PC-9 (cell line): Measurements from ENCODE around the gene ADAMTS8. TPM values are rescaled to one million over a fixed set of nuclear protein-coding genes. Genes with fewer than 3 reads are reported as not detected.

Experiments
- BruUV-seq: library from RNA; stranded (reverse); fragments of 400-500 nt; replicated peaks from 2 replicates; lab custom pipeline; 2021; lab: Mats Ljungman, UMichigan
- CTCF ChIA-PET: fragments of 300-600 bp; sonication (Branson Sonifier 250); formaldehyde crosslinking; loops from one replicate; lab custom pipeline; 2022; ENCODE audit warnings: antibody characterized with exemption; lab: Charles Lee
- POLR2A ChIA-PET: fragments of 300-600 bp; sonication (Branson Sonifier 250); formaldehyde crosslinking; loops from one replicate; lab custom pipeline; 2022; ENCODE audit warnings: antibody characterized with exemption; ENCODE audit not compliant: unreplicated experiment; lab: Charles Lee
- DNase-seq, 2 experiments: peaks; one replicate each; pipeline versions ENCODE4 v3.0.0 to v3.0.0-alpha.2; 2015 to 2022; ENCODE audit warnings: mixed read lengths in 1 of 2
- H2AFZ ChIP-seq: fragments of 200-600 bp; sonication (generic); 2 replicates; pipeline ENCODE4 v1.8.1; 2017; ENCODE audit warnings: antibody characterized with exemption
- H3F3A ChIP-seq: fragments of 200-600 bp; sonication (generic); 2 replicates; pipeline ENCODE4 v1.8.1; 2017; ENCODE audit warnings: antibody characterized with exemption, mild to moderate bottlenecking, low read depth; ENCODE audit not compliant: insufficient read depth
- H3K27ac ChIP-seq: fragments of 200-600 bp; sonication (generic); 2 replicates; pipeline ENCODE4 v1.6.1; 2016; ENCODE audit warnings: mixed run types
- H3K27me3 ChIP-seq: fragments of 200-600 bp; sonication (generic); 2 replicates; pipeline ENCODE4 v1.6.1; 2016; ENCODE audit warnings: low read depth, mixed run types; ENCODE audit not compliant: insufficient read depth
- H3K36me3 ChIP-seq: fragments of 200-600 bp; sonication (generic); 2 replicates; pipeline ENCODE4 v1.6.1; 2016; ENCODE audit warnings: low read depth, mixed run types
- H3K4me1 ChIP-seq: fragments of 200-600 bp; sonication (generic); replicated peaks from 2 replicates; pipeline ENCODE4 v1.6.1; 2016; ENCODE audit warnings: mixed run types; ENCODE audit not compliant: insufficient read depth
- H3K4me2 ChIP-seq: fragments of 200-600 bp; sonication (generic); 2 replicates; pipeline ENCODE4 v1.6.1; 2017; ENCODE audit warnings: mixed run types
- H3K4me3 ChIP-seq: fragments of 200-600 bp; sonication (generic); 2 replicates; pipeline ENCODE4 v1.6.1; 2016; ENCODE audit warnings: mixed run types
- H3K79me2 ChIP-seq: fragments of 200-600 bp; sonication (generic); 2 replicates; pipeline ENCODE4 v1.6.1; 2017; ENCODE audit warnings: low read depth, mixed run types
- H3K9me2 ChIP-seq: fragments of 200-600 bp; sonication (generic); 2 replicates; pipeline ENCODE4 v1.8.1; 2017; ENCODE audit warnings: mild to moderate bottlenecking; ENCODE audit not compliant: insufficient read depth
- H3K9me3 ChIP-seq: fragments of 200-600 bp; sonication (generic); 2 replicates; pipeline ENCODE4 v1.8.1; 2016; ENCODE audit warnings: low read depth; ENCODE audit not compliant: insufficient read depth
- H4K20me1 ChIP-seq: fragments of 200-600 bp; sonication (generic); 2 replicates; pipeline ENCODE4 v1.8.1; 2017; ENCODE audit not compliant: insufficient read depth
- CTCF ChIP-seq: fragments of 200-600 bp; sonication (generic); conservative IDR thresholded peaks from 2 replicates; pipeline ENCODE4 v1.6.1; 2017; ENCODE audit warnings: mixed run types, antibody characterized with exemption, mild to moderate bottlenecking, moderate library complexity
- EZH2 ChIP-seq: fragments of 200-600 bp; sonication (generic); IDR thresholded peaks from 2 replicates; pipeline ENCODE4 v1.8.0; 2017; ENCODE audit warnings: antibody characterized with exemption, low read depth
- intact Hi-C: fragments of 100-400 bp; cut with micrococcal nuclease; formaldehyde crosslinking; loops from one replicate; pipeline ENCODE4 v1.10.0; 2022; ENCODE audit not compliant: unreplicated experiment
- total RNA-seq: library from RNA; stranded (reverse); gene quantifications from 2 replicates; pipeline ENCODE4 v1.2.3, GENCODE V29; 2021

ADAMTS8 gene
- total RNA-seq, 1 experiment from 2014 or later, result not detected

- Histone ChIP-seq H3K9me2 (no peaks in the 10 kb centered on the region), H3K4me3 (no peak overlapping the region), H3K36me3 (no peaks in the 10 kb centered on the region), H3K27me3 (no peaks in the 10 kb centered on the region), H3K4me2 (no peak overlapping the region), H4K20me1 (no peaks in the 10 kb centered on the region), H3K9me3 (no peaks in the 10 kb centered on the region), H2AFZ (no peak overlapping the region), H3K79me2 (no peaks in the 10 kb centered on the region), H3K27ac (no peak overlapping the region), H3K4me1 (peaks cover 12% of the 10 kb centered on the region), H3F3A (0 out of 2 replicates have a peak, but pooled peaks cover 8% of the 10 kb centered on the region)
- no TSS peak for BruUV-seq
- ChIA-PET POLR2A (no interaction called here), CTCF (no interaction called here)
- intact Hi-C loops, result no loop called here
- DNase-seq, result no peak
- no peak for TF ChIP-seq EZH2
- no peak for TF ChIP-seq CTCF
These were observed 35.9 kb upstream of the ADAMTS8 start for GRCh38 chr11:130464291-130464812.

- Histone ChIP-seq H2AFZ (no peak overlapping the region), H3K4me3 (no peak overlapping the region), H4K20me1 (no peaks in the 10 kb centered on the region), H3K4me2 (no peak overlapping the region), H3K9me3 (no peaks in the 10 kb centered on the region), H3K36me3 (no peaks in the 10 kb centered on the region), H3K27me3 (no peaks in the 10 kb centered on the region), H3F3A (0 out of 2 replicates have a peak, but pooled peaks cover 8% of the 10 kb centered on the region), H3K4me1 (peaks cover 12% of the 10 kb centered on the region), H3K27ac (no peak overlapping the region), H3K79me2 (no peaks in the 10 kb centered on the region), H3K9me2 (no peaks in the 10 kb centered on the region)
- CTCF ChIA-PET, result no interaction called here
- TF ChIP-seq EZH2 (no peak), CTCF (no peak)
- BruUV-seq, result no TSS peak
- POLR2A ChIA-PET, result interaction anchor here (0.7 kb wide), 1 partner anchor 1035 kb away, joined by 4 read pairs; no protein-coding TSS in a partner anchor
- intact Hi-C loops, result no loop called here
- DNase-seq, result no peak
These were observed 34.5 kb upstream of the ADAMTS8 start for GRCh38 chr11:130462931-130463330.

- H3K27me3 ChIP-seq, result no peaks in the 10 kb centered on the region
- no peak overlapping the region for H3K27ac ChIP-seq
- CTCF ChIA-PET, result no interaction called here
- TF ChIP-seq EZH2 (no peak), CTCF (no peak)
- no peaks in the 10 kb centered on the region for H3K9me3 ChIP-seq
- no TSS peak for BruUV-seq
- no peak overlapping the region for H2AFZ ChIP-seq
- H3F3A ChIP-seq, result 0 out of 2 replicates have a peak, but pooled peaks cover 8% of the 10 kb centered on the region
- H4K20me1 ChIP-seq, result no peaks in the 10 kb centered on the region
- no peak overlapping the region for H3K4me2 ChIP-seq
- POLR2A ChIA-PET, result interaction anchor here (0.7 kb wide), 1 partner anchor 1036 kb away, joined by 4 read pairs; no protein-coding TSS in a partner anchor
- no peaks in the 10 kb centered on the region for H3K79me2 ChIP-seq
- H3K4me1 ChIP-seq, result peaks cover 12% of the 10 kb centered on the region
- H3K9me2 ChIP-seq, result no peaks in the 10 kb centered on the region
- H3K4me3 ChIP-seq, result no peak overlapping the region
- intact Hi-C loops, result no loop called here
- DNase-seq, result no peak
- no peaks in the 10 kb centered on the region for H3K36me3 ChIP-seq
These were observed 33.9 kb upstream of the ADAMTS8 start for GRCh38 chr11:130462101-130462885.
